Measurements from ENCODE around the gene LSAMP.
"Not testable (repeated sequence)": the region's sequence is repeated elsewhere in the genome, so short reads cannot be mapped to it uniquely, and the experiment has no call there.

The LSAMP gene

DNA sequence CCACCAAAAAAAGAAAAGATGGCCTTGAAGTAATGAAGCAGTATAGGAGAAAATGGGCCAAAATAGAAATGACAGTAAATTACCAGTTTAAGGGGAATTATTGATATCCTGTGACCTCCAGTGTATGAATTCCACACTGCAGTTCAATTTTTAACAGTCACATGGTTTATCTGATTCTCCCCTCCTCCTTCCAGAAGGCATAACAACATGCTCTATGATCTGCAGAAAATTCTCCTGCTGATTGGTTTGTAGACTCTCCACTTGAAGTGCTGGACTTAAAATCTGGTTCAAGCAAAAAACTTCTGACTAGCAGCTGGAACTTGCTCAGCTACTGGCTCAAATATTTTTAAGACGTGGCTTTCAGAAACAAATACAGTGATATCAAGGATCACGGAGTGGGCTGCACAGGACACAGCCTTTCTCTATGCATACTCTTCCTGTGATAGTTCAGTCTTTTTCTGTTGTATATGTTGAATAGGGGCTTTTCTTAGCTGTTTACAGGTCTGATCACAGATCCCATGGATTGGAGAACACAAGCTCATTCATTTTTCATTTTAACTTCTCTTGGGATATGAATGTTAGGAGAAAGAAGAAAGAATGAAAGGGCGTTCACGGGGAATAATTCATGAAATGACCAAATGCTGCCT is 211.5 kb downstream of the LSAMP start:
- no peak for DNase-seq

DNA sequence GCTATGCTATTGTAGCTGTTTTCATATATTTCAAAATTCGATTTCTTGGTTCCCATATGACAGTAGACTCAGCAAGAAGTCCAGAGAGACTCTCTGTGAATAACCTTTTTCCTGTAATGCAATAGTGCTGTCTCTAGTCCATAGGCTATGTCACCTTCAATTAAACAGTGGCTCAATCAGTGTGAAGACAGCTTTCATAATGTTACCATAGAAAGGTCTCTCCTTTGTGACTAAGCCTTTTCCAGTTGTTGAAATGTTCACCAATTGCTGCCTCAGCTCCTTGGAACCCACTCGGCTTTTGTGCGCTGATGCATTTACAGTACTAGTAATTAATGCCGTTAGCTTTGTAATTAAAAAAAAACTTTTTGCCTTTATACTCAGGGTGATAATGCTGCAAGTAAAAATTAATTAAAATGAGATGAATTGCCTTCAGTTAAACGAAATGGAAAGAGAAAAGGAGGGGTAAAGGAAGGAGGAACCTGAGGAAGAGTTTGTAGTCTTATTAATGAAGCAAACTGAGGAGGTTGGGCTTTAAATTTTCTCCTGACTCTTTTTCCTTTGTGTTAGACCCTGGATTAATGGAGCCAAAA is 214.8 kb downstream of the LSAMP start:
- DNase-seq: no peak

DNA sequence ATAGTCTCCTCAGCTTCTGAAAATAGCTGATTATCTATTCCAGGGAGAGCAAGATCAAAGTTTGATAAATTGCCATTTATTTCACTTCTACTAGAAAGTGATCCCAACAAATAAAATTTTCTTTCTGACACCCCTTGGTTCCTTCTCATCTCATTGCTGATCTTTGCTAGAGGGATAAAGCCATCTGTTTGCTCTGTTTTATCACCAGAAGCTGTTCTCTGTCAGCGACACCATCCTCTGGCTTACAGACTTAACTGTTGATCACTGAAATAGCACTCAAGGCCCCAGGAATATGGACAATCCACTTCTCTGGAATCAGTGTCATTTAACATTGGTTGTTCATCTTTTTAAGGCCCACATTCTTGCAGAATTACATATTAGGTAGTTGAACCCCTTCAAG is 219.0 kb downstream of the LSAMP start:
- no peak for DNase-seq

DNA sequence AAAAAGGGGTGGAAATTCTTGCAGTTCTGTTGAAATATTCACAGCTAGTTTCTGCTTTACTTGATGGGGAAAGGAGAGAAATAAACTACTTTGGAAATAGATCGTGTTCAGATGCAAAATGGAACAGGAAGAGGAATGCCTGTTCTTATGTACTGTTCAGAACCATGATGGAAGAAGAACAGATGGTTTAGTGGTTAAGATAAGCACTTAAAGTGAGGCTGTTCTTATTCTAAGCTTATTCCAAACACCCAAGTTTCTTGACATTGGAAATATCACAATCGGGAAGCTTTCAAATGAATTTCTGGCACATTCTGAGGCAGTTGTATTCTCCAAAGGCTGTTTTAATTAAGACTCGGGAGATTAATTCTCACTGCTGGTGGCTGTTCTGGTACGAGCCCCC is 228.5 kb downstream of the LSAMP start:
- no peak for DNase-seq

DNA sequence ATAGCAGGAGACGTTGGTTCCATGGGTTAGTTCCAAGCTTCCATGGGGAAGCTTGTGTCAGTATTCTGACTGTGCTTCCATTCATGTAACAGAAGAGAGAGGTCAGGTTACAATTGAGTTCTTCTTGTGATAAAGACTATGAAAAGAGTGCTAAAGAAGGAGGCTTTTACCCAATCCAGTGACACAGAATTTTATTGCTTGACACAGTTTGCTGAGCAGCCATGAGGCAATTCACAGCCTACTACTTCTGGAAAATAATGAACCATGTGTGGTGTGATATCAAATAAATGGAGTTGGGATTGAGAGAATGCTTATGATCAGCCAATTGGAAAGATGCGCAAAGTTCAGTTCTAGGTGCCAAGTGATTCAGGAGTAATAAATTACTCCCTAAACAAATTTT is 233.4 kb downstream of the LSAMP start:
- no peak for DNase-seq

DNA sequence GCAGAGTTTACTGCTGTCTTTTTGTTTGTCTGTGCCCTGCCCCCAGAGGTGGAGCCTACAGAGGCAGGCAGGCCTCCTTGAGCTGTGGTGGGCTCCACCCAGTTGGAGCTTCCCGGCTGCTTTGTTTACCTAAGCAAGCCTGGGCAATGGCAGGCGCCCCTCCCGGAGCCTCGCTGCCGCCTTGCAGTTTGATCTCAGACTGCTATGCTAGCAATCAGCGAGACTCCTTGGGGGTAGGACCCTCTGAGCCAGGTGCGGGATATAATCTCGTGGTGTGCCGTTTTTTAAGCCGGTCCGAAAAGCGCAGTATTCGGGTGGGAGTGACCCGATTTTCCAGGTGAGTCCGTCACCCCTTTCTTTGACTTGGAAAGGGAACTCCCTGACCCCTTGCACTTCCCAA is 236.5 kb downstream of the LSAMP start:
- not testable (repeated sequence) for DNase-seq

DNA sequence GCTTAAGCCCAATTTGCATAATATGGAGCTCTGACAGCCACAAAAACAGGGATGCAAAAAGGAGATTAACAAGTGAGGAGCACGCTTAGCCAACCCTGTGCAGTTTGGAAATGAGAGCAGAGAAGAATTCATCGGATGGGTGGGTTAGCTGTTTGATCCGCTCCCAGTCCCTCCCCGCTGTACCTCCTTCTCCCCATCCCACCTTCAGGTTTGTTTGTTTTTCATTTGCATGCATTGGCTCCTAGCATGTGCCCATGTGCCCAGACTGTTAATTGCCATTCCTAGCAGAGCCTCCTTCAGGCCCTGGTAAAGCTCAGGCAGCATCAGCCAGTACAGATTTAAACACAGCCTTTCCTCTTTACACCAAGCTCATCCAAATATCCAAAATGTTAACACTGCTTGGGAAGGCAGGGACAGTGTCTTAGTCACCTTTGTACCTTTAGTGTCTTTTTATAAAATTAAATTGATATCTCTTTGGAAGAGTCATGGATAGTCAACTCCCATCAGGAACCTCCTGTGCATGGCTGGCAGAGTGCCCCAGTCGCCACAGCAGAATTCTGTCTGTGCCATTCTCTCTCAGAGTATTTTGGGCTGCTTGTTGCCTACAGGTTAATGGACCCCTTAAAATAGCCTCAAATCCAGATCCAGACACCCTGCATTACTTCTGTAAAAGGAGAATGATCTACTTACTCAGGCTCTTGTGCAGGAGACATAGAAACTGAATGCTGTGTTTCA is 244.2 kb downstream of the LSAMP start:
- no peak for DNase-seq

DNA sequence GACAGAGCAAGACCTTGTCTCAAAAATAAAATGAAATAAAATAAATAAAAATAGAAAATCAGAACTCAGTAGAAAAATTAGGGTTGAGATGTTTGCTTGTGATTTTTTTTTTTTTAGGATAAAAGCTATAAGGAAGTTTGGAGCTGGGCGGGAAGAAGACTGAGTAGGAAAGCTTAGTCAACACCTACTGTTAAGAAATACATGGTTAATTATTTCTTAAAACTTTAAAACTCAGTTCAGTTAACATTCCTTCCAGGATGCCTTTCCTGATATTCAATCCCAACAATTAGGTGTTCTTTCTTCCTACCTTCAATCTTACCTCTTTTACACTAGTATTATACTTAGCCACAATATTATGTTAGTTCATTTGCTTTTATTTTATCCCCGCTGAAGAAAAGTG is 246.2 kb downstream of the LSAMP start:
- DNase-seq: no peak

DNA sequence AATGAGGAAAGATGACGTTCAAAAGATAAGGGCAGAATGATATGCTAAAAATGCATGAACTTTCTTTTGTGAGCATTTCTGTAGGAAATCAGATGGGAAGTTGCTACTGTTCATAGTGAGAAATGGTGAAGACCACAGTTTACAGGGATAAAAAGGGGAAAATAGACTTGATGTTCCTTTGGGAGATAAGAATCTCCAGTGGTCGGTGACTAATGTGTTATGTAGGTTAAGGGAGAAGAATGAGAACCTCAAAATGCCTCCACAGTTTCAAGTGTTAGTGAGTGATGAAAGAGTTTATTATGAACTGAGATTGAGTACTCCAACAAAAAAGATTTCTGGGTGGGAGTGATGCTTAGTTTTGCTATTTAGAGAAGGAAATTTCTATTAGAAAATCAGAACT is 247.2 kb downstream of the LSAMP start:
- DNase-seq: no peak

DNA sequence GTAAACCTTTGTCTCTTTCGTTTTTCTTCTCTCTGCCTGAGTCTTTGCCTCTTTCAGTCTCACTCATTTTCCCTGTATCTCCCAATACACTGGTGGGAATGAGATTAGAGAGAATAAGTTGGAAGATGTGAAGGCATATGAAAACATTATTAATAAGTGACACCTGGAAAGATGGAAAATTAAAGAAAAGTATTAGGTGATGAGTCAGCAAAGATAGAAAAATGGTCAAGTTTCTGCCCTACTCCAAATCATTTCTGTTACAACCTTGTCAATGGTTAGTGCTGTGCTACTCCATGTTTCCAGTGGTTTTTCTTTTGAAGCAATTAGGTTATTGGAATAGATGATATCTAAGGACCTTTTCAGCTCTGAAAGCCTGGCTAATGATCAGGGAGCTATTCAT is 252.8 kb downstream of the LSAMP start:
- no peak for DNase-seq

DNA sequence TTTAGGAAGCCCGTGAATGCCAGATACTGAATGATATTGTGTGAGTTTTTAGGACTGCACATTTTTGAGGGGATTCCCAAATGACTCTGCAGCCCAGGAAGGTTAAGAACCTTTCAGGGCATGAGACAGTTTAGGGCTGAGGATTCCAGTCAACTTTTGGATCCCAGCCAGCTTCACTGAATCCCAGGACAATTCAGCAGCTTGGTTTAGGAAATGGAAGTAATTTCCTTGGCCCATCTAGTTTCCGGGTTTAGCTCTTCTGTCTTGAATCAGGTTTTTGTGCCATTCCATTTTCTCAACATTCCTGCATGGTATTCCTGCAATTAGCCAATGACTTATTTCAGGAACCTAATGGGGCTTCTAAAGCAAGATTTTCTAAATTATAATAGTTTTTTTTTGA is 253.9 kb downstream of the LSAMP start:
- DNase-seq: no peak

DNA sequence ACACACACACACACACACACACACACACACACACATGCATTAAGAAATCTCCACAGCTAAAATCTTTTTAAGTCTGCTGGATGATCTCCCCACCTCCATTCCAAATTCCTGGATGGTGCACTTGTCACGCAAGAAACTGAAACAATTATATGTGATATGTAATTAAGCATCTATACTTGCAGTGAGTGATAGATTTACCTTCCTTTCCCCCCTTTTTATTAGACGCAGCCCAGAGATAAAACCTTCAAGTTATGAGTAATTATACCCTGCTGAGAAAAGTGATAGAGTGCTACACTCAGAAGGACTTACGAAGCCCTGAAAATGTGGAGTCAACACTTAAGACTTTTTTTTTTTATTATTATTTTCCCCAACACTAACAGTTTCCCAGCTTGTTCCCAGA is 255.2 kb downstream of the LSAMP start:
- DNase-seq: no peak

DNA sequence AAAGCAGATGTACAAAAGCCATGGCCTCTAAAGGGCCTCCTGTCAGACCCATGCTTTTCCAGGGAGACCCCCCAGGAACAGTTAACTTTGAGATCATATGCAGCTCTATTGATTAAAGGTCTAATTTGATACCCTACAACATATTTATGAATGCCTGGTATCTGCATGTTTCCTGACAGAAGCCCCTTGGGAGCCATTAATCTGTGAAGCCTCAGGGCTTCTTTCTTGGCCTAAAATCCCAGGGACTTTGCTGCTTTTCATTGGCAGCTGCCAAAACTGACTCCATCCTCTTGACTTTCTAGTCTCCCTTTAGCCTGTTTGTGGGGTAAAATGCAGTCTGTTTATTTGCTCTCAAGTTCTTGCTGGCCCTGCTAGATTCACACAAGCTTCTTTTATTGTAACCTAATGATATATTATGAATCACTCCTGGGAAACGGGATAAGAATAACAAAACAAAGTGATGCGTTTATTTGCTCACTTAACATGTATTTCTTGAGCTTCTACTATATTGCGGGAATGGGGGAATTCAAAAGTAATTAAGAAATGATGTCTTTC is 257.0 kb downstream of the LSAMP start:
- no peak for DNase-seq

DNA sequence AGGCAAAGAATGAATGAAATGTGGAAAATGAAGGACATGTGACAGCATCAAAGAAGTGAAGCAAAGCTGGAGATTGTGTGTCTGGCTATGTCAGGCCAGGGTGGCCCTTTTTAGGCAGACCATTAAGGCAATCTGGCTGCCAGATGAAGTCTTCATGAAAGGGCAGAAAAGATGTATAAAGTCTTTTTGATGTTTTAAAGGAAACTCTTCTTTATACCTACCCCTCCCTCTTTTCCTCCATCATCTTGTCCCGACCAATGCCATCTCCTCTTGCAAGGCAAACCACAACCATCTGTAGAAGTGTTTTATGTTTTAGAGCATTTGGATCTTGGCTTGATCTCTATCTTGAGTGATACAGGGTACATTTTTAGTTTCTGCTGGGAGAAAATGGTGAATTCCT is 259.2 kb downstream of the LSAMP start:
- no peak for DNase-seq

DNA sequence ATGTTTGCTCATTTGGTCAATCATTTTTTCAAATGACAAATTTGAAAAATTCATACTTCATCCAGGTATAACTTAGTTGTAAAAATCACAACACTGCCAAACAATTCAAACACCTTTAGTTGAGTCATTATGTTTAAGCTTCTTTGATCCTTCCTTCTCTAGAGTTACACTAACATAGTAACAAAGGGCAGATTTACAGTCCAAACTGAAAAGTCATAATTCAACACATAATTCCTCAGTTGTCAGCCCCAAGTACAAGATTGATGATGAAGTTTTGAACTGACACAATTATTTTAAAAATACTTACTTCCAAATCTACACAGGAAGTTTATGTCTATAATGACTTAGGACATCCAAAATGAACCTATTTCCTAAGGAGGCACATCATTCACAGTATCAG is 264.1 kb downstream of the LSAMP start:
- DNase-seq: no peak

DNA sequence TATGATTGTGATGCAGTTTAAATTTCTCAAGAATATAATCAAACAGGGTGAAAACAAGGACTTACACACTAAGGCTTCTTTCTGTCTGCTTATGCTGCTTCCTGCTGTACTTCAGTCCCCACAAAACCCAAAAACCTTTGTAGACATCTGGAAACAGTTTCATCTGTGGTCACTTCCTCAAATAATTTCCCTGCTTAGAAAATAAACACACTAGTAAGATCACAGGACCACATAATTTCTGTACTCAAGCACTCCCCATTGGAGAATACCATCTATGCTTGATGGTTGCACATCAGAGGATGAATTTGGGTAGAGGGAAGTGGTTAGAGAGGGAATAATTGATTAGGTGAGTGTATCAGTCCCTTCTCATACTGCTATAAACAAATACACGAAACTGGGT is 266.2 kb downstream of the LSAMP start:
- no peak for DNase-seq

DNA sequence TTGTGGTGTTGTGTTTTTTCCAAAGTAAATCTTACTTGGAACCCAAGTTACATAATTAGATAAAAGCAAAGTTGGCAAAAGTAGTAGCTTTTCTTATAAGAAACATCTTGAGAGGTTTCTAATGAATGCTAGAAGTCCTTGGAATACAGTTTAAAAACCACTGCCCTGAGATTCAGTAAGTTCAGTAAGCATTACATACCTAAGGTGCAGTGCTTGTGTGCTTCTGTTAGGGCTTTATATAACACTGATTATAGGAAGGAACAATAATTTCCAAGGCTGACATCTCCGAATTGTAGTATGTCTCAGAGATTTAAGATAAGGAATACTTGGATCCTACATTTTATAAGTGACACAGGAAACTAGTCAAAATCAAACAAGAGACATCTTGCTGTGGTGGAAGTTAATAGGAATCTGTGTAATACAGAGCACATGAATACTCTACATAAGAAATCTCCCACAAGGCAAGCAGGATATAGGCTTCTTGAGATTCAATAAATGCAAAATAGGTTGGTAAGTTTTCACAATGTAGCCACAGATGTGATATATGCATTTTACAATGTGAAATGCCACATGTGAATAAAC is 268.2 kb downstream of the LSAMP start:
- DNase-seq: no peak

DNA sequence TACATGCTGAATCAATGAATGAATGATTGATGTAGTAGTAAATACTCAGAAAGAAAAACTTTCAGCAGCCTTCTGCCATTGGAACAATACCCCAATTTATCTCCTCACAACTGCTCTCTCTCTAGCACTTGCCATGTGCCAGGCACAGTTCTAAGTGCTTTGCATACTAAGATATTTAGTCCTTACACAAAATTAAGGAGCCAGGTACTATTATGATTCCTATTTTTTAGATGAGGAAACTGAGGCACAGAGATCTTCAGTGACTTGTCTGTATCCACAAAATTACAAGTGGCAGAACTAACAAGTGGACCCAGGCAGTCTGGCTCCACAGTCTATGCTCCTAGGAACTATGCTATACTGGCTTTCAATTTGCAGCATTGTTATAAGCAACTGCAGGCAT is 279.2 kb downstream of the LSAMP start:
- no peak for DNase-seq

DNA sequence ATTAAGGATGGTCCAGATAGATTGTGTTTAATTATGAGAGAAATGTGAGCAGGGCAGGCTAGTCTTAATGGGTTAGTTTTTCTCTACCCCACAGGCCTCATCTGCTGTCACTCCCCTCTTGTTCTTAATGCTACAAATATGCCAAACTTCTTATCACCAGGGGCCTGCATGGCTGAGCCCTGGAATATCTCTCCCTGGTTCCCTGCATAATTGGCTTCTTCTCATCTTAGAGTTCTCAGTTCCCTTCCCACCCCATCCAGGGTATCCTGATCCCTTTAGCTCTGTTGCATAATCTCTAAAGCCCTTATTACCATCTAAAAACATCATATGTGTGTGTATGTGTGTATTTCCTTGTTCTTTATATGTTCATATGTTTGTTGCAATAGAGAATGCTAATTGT is 279.6 kb downstream of the LSAMP start:
- no peak for DNase-seq

DNA sequence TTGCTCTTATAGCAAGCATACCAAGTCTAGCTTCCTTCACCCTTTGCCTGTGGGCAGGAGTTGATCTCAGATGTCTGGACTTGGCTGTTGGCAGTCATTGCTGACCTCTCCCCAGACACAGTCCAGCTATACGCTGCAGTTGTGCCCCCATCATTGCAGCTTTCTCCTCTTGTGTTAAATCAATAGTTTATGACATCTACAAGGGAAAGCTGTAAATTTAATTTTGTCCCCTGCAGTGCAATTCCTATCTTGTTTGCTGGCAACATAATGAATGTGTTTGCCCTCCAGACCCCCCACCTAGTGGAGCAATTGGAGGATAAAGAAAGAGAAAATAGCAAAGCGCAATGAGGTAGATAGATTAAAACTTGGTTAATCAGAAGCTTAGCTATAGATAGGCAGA is 280.2 kb downstream of the LSAMP start:
- DNase-seq: peak; percentile 51

DNA sequence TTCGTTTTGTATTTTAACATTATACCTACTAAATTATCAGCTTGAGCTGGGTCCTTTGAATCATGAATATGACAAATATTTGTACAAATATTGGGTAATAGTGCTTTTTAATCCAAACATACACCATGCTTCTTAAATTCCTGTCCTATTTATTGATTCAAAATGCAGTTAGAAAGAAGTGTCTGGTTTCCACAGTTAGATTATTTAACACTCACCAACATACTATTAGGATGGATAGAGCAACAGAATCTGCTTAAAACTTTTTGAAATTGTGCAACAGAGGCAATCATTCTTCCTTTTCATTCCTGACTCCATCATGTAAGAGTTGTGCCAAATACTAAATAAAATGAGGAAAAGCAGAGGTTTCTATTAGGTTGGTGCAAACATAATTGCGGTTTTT is 281.2 kb downstream of the LSAMP start:
- no peak for DNase-seq

DNA sequence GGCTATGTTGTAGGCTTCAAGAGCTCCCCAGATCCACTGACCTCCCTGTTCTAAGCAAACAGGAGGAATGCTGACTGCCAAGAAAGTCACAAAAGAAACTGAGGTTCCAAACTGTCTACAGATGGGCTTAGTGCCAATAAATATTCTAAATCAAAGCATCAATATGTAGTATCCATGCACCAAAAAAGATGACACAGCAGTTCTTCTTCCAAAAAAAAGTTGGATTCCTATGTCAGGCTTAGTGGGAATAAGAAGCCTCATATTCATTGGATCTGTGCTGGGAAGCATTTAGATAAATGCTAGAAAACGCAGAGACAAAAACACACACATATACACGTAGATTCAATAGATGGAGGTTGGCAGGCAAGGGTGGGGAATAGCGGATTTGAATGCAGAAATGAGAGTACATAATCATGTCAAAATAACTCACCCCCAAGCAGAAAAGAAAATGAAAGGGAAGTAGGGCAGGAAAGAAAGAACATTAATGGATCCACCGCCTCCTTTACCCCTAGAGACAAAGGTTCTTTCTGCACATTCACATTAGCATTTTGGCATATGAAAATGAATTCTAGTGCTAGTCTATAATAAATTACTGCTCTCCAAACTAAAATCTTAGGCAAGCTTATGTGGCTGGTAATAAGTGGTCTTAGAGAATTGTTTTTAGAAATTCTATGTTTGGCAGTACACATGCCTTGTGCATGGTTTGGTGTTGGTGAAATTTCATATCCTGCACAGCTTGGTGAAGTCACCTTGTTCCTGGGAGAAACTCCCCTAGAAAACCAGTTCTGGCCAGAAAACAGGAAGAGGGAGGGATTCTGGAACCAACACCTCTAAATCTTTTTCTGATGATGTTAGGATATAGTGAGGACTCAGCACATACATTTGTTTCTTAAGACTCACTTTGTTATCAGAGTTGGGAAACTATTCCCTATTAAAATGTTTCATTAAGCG is 283.4 kb downstream of the LSAMP start:
- no peak for DNase-seq

DNA sequence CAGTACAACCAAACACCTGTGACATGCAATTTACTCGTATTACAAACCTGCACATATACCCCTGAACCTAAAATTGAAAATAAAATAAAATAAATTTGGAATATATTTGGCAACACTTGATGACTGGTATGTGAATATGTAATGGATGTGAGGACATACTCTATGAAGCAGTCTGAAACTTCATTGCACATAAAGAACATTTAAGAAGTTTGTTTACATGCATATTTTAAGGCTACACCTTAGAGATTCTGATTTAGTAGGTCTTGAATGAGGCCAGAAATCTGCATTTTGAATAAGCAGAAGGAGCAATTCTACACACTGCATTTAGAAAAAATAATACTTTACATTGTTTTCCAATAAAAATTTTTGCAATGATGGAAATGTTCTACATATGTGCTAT is 284.7 kb downstream of the LSAMP start:
- DNase-seq: no peak

All from NCI-H748 treated with DMSO at 0.1 percent for 48 hours (cell line).